ENCODE measurements around the gene CBL. TPM values are rescaled to one million over a fixed set of nuclear protein-coding genes. Genes with fewer than 3 reads are reported as not detected.

Gene CBL
- polyA plus RNA-seq, 3 donors: 7.6 to 24.0 (median 23.1) TPM

- Histone ChIP-seq H3K4me3 (replicated peaks in 1 of 3; ENCODE audit: low read depth in 2 of 3, low read length in 3 of 3) (no peak overlapping the region), H3K79me2 (ENCODE audit: insufficient read depth, low read length) (peaks cover 8% of the 10 kb centered on the region), H3K27ac (ENCODE audit: low read depth in 1 of 2, low read length in 2 of 2) (peak overlapping the region in 1 of 2 donors; percentile 86), H3K9ac (ENCODE audit: insufficient read depth, low read length, poor library complexity, severe bottlenecking) (no peak overlapping the region), H4K20me1 (ENCODE audit: insufficient read depth, low read length) (peaks cover 4% of the 10 kb centered on the region), H3K4me1 (ENCODE audit: control insufficient read depth in 1 of 2, insufficient read depth in 2 of 2, low read length in 2 of 2) (peaks cover 18 to 26% of the 10 kb centered on the region in 2 donors), H3K27me3 (ENCODE audit: control insufficient read depth in 2 of 2, insufficient read depth in 2 of 2, low read length in 2 of 2) (no peaks in the 10 kb centered on the region), H3K9me3 (replicated peaks in 1 of 2; ENCODE audit: control insufficient read depth in 1 of 2, insufficient read depth in 1 of 2, low read length in 2 of 2) (no peaks in the 10 kb centered on the region), H3K36me3 (replicated peaks in 1 of 2; ENCODE audit: control insufficient read depth in 1 of 2, insufficient read depth in 2 of 2, low read length in 2 of 2) (no peaks in the 10 kb centered on the region), H2AFZ (ENCODE audit: insufficient read depth, low read depth, low read length, poor library complexity, severe bottlenecking) (no peak overlapping the region), H3K4me2 (replicated peaks; ENCODE audit: extremely low read depth, low read length, poor library complexity, severe bottlenecking) (no peak overlapping the region)
- Mint-ChIP-seq H3K4me1 (peaks cover 22% of the 10 kb centered on the region), H3K9me3 (no peaks in the 10 kb centered on the region), H3K36me3 (peaks cover under 1 to 9% of the 10 kb centered on the region in 2 donors), H3K27ac (peak overlapping the region in 2 of 7 donors; percentile 61 to 81), H3K27me3 (ENCODE audit: low read depth in 3 of 3) (no peaks in the 10 kb centered on the region), H3K4me3 (peak overlapping the region in 1 of 2 donors; percentile 59)
- TF ChIP-seq CTCF (IDR thresholded peaks at IDR 0.05): no peak
- DNase-seq: no peak
- intact Hi-C loops (cut with micrococcal nuclease): loop anchor here in 1 of 2 donors (2.0 kb wide), 1 partner anchor 29 kb away; no protein-coding TSS in a partner anchor
- WGBS (ENCODE audit: insufficient coverage): no CpG with 5 or more reads among the region's 6 CpGs
These were observed 38.2 kb upstream of the CBL start for GRCh38 chr11:119167933-119168332.

GRCh38 chr11:119168471-119169281 lies 37.5 kb upstream of the CBL start, which contains the start of gene NLRX1:
NLRX1 (plus strand) TSS chr11:119168725; CDS start chr11:119171404, 2,679 bp downstream.
- no peaks in the 10 kb centered on the region for H3K27me3 ChIP-seq (ENCODE audit: control insufficient read depth in 2 of 2, insufficient read depth in 2 of 2, low read length in 2 of 2)
- peak within 1 kb of the TSS; percentile 58 to 86 for H3K27ac ChIP-seq (ENCODE audit: low read depth in 1 of 2, low read length in 2 of 2)
- peak within 1 kb of the TSS; percentile 92 for H3K9ac ChIP-seq (ENCODE audit: insufficient read depth, low read length, poor library complexity, severe bottlenecking)
- TF ChIP-seq CTCF (IDR thresholded peaks at IDR 0.05): peak; percentile 85
- H3K79me2 ChIP-seq (ENCODE audit: insufficient read depth, low read length): peaks cover 8% of the 10 kb centered on the region
- H3K9me3 Mint-ChIP-seq: no peaks in the 10 kb centered on the region
- peak; percentile 80 to 81 (median 81) for DNase-seq
- no peaks in the 10 kb centered on the region for H3K27me3 Mint-ChIP-seq (ENCODE audit: low read depth in 3 of 3)
- H3K9me3 ChIP-seq (replicated peaks in 1 of 2; ENCODE audit: control insufficient read depth in 1 of 2, insufficient read depth in 1 of 2, low read length in 2 of 2): no peaks in the 10 kb centered on the region
- H4K20me1 ChIP-seq (ENCODE audit: insufficient read depth, low read length): peaks cover 4% of the 10 kb centered on the region
- peaks cover 22% of the 10 kb centered on the region for H3K4me1 Mint-ChIP-seq
- peak within 1 kb of the TSS; percentile 91 for H3K4me3 Mint-ChIP-seq
- under 1% methylated on average over 59 of the region's 63 CpGs for WGBS (ENCODE audit: insufficient coverage)
- H3K4me3 ChIP-seq (replicated peaks in 1 of 3; ENCODE audit: low read depth in 2 of 3, low read length in 3 of 3): peak within 1 kb of the TSS; percentile 79 to 91 (median 79)
- peak within 1 kb of the TSS; percentile 73 to 91 (median 83) for H3K27ac Mint-ChIP-seq
- peak within 1 kb of the TSS; percentile 98 for H3K4me2 ChIP-seq (replicated peaks; ENCODE audit: extremely low read depth, low read length, poor library complexity, severe bottlenecking)
- peak within 1 kb of the TSS; percentile 98 for H2AFZ ChIP-seq (ENCODE audit: insufficient read depth, low read depth, low read length, poor library complexity, severe bottlenecking)
- peaks cover 0 to 5% of the 10 kb centered on the region in 2 donors for H3K36me3 ChIP-seq (replicated peaks in 1 of 2; ENCODE audit: control insufficient read depth in 1 of 2, insufficient read depth in 2 of 2, low read length in 2 of 2)
- intact Hi-C loops (cut with micrococcal nuclease): loop anchor here in 1 of 2 donors (2.0 kb wide), 1 partner anchor 28 kb away; no protein-coding TSS in a partner anchor
- peaks cover 6 to 15% of the 10 kb centered on the region in 2 donors for H3K36me3 Mint-ChIP-seq
- peaks cover 18 to 27% of the 10 kb centered on the region in 2 donors for H3K4me1 ChIP-seq (ENCODE audit: control insufficient read depth in 1 of 2, insufficient read depth in 2 of 2, low read length in 2 of 2)

Measured in CD14-positive monocyte (primary cell).